GM21515 (cell line): ENCODE measurements around the gene SLAMF1.
"Not testable (repeated sequence)": the region's sequence is repeated elsewhere in the genome, so short reads cannot be mapped to it uniquely, and the experiment has no call there.

Experiments used
- ATAC-seq: cut with Tn5 transposase; IDR thresholded peaks from one replicate; pipeline ENCODE4 v1.9.1; 2021; ENCODE audit not compliant: unreplicated experiment

SLAMF1 gene

GRCh38 chr1:160567858-160568682 is 78.8 kb downstream of the SLAMF1 start:
- ATAC-seq: no peak

- no peak for ATAC-seq
Measured at GRCh38 chr1:160567341-160567740, 79.5 kb downstream of the SLAMF1 start.

- no peak for ATAC-seq
Measured at GRCh38 chr1:160565564-160565963, 81.3 kb downstream of the SLAMF1 start.

GRCh38 chr1:160563230-160563629 is 83.6 kb downstream of the SLAMF1 start:
- not testable (repeated sequence) for ATAC-seq

GRCh38 chr1:160562745-160563144 is 84.1 kb downstream of the SLAMF1 start:
- not testable (repeated sequence) for ATAC-seq

- ATAC-seq: no peak
Measured at GRCh38 chr1:160560806-160561205, 86.0 kb downstream of the SLAMF1 start.

GRCh38 chr1:160560045-160560705 is 86.7 kb downstream of the SLAMF1 start:
- no peak for ATAC-seq

GRCh38 chr1:160559437-160559836 is 87.4 kb downstream of the SLAMF1 start:
- not testable (repeated sequence) for ATAC-seq

GRCh38 chr1:160558660-160559380 is 88.0 kb downstream of the SLAMF1 start:
- ATAC-seq: no peak
